Measurements from ENCODE around the gene PRDM16. TPM values are rescaled to one million over a fixed set of nuclear protein-coding genes. Genes with fewer than 3 reads are reported as not detected.

The PRDM16 gene
- total RNA-seq, 1 experiment from 2014 or later, result 1.6 TPM

GRCh38 chr1:3152143-3152542 lies 83.1 kb downstream of the PRDM16 start (continued):
- TF ChIP-seq, protein P1, sequence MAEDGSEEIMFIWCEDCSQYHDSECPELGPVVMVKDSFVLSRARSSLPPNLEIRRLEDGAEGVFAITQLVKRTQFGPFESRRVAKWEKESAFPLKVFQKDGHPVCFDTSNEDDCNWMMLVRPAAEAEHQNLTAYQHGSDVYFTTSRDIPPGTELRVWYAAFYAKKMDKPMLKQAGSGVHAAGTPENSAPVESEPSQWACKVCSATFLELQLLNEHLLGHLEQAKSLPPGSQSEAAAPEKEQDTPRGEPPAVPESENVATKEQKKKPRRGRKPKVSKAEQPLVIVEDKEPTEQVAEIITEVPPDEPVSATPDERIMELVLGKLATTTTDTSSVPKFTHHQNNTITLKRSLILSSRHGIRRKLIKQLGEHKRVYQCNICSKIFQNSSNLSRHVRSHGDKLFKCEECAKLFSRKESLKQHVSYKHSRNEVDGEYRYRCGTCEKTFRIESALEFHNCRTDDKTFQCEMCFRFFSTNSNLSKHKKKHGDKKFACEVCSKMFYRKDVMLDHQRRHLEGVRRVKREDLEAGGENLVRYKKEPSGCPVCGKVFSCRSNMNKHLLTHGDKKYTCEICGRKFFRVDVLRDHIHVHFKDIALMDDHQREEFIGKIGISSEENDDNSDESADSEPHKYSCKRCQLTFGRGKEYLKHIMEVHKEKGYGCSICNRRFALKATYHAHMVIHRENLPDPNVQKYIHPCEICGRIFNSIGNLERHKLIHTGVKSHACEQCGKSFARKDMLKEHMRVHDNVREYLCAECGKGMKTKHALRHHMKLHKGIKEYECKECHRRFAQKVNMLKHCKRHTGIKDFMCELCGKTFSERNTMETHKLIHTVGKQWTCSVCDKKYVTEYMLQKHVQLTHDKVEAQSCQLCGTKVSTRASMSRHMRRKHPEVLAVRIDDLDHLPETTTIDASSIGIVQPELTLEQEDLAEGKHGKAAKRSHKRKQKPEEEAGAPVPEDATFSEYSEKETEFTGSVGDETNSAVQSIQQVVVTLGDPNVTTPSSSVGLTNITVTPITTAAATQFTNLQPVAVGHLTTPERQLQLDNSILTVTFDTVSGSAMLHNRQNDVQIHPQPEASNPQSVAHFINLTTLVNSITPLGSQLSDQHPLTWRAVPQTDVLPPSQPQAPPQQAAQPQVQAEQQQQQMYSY (CRISPR knock-in tag; IDR thresholded peaks at IDR 0.05), result no peak

DNA sequence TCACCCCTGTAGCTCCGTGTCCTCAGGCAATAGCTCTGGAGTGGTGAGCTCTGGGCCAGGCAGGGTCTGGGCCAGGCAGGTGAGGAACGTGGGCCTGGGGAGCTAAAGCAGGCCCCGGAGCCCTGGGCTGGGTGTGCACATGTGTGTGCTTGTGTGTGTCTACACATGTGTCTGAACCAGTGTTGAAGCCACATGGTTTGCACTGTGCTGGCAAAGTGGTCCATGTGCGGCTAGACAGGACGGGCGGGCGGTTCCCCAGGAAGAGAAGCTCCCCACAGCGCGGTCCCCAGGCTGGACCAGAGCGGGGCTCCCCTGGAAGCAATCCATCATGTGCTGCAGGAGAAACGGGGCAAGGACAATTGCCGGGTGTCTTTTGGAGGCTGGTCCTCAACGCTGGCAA lies 84.2 kb downstream of the PRDM16 start:
- ATAC-seq, result no peak
- POLR2A ChIA-PET, result interaction anchor here (1.4 kb wide), 1 partner anchor 17 kb away, joined by 4 read pairs; no protein-coding TSS in a partner anchor
- CTCF ChIA-PET, result no interaction called here
- no peak overlapping the region for H3K4me3 Mint-ChIP-seq
- H3K27ac Mint-ChIP-seq, result no peak overlapping the region
- H3K27me3 Mint-ChIP-seq (ENCODE audit: low read depth), result no peaks in the 10 kb centered on the region
- DNase-seq (ENCODE audit: low spot score), result no peak
- H3K9me3 Mint-ChIP-seq, result no peaks in the 10 kb centered on the region
- H3K36me3 Mint-ChIP-seq, result no peaks in the 10 kb centered on the region
- no peaks in the 10 kb centered on the region for H3K4me1 Mint-ChIP-seq
- TF ChIP-seq IRF2 (CRISPR knock-in tag; IDR thresholded peaks at IDR 0.05; ENCODE audit: borderline replicate concordance, low read depth) (no peak), CREB1 (CRISPR knock-in tag; IDR thresholded peaks at IDR 0.05) (no peak)

DNA sequence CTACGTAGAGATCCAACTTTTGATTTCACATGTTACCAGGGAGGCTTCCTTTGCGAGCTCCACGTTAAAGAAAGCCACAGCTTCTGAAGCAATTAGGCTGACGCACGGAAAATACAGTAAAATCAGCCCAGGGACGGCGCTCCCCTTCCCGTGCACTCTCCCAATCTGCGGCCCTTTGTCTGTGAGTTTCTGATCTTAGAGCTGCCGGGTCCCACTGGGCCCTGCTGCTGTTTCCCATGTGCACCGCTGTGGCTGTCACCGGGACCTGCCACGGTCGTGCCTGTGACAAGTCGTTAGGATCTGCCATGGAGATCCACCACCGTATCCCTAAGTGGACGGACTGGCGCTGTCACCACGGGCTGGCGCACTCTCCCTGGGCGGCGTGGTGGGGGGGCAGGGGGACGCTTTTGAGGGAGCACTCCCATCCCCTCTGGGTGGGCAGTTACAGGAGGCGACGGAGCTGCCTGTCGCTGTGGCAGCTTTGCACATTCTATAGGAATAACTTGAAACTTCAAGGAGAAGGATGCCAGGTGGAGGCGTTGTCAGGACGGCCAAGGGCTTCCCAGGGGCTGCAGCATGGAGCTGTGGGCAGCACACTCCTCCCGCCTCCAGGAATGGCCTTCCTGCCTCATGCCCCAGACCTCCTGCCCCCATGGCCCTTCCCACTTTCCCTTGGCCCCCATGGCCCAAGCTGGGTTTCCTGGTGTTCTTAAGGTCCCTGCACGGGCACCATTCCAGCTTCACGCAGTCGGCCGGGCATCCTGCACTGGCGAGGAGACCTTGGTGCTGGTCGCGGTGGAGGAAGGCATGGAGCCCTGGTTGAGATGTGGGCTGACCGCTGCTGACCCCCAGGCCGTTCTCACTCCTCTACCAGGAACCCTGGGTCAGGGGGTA lies 85.1 kb downstream of the PRDM16 start:
- ChIA-PET POLR2A (interaction anchor here (1.4 kb wide), 1 partner anchor 16 kb away, joined by 4 read pairs; no protein-coding TSS in a partner anchor), CTCF (no interaction called here)
- H3K4me1 Mint-ChIP-seq, result no peaks in the 10 kb centered on the region
- no peaks in the 10 kb centered on the region for H3K27me3 Mint-ChIP-seq (ENCODE audit: low read depth)
- ATAC-seq (no peak), DNase-seq (ENCODE audit: low spot score) (no peak)
- H3K4me3 Mint-ChIP-seq, result no peak overlapping the region
- no peaks in the 10 kb centered on the region for H3K36me3 Mint-ChIP-seq
- TF ChIP-seq SMAD3 (CRISPR knock-in tag; IDR thresholded peaks at IDR 0.05; ENCODE audit: borderline replicate concordance) (no peak), JUN (CRISPR knock-in tag; IDR thresholded peaks at IDR 0.05) (no peak), TEAD4 (CRISPR knock-in tag; IDR thresholded peaks at IDR 0.05) (no peak), GRHL2 (CRISPR knock-in tag; IDR thresholded peaks at IDR 0.05; ENCODE audit: insufficient replicate concordance, severe bottlenecking) (no peak), EMX1 (CRISPR knock-in tag; IDR thresholded peaks at IDR 0.05) (no peak), GABPB1 (CRISPR knock-in tag; IDR thresholded peaks at IDR 0.05) (no peak), PRRX2 (CRISPR knock-in tag; IDR thresholded peaks at IDR 0.05) (no peak), IRF2 (CRISPR knock-in tag; IDR thresholded peaks at IDR 0.05; ENCODE audit: borderline replicate concordance, low read depth) (no peak), E2F5 (CRISPR knock-in tag; IDR thresholded peaks at IDR 0.05) (no peak)
- TF ChIP-seq, protein P2, sequence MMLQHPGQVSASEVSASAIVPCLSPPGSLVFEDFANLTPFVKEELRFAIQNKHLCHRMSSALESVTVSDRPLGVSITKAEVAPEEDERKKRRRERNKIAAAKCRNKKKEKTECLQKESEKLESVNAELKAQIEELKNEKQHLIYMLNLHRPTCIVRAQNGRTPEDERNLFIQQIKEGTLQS (CRISPR knock-in tag; conservative IDR thresholded peaks at IDR 0.05), result no peak
- TF ChIP-seq, protein P3, sequence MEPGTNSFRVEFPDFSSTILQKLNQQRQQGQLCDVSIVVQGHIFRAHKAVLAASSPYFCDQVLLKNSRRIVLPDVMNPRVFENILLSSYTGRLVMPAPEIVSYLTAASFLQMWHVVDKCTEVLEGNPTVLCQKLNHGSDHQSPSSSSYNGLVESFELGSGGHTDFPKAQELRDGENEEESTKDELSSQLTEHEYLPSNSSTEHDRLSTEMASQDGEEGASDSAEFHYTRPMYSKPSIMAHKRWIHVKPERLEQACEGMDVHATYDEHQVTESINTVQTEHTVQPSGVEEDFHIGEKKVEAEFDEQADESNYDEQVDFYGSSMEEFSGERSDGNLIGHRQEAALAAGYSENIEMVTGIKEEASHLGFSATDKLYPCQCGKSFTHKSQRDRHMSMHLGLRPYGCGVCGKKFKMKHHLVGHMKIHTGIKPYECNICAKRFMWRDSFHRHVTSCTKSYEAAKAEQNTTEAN (CRISPR knock-in tag; IDR thresholded peaks at IDR 0.05), result no peak
- no peaks in the 10 kb centered on the region for H3K9me3 Mint-ChIP-seq
- no peak overlapping the region for H3K27ac Mint-ChIP-seq
